Endothelial cell (in vitro differentiated cells): Measurements from ENCODE around the gene COQ8A. TPM values are rescaled to one million over a fixed set of nuclear protein-coding genes. Genes with fewer than 3 reads are reported as not detected.

ENCODE experiments used
- DNase-seq: peaks from one replicate; pipeline ENCODE4 v3.0.0; 2021; ENCODE audit warnings: low spot score
- H3K27ac Mint-ChIP-seq: one replicate; pipeline ENCODE4 v1.8.0; 2021; ENCODE audit warnings: mixed read lengths, inconsistent platforms; ENCODE audit not compliant: unreplicated experiment
- H3K27me3 Mint-ChIP-seq: one replicate; pipeline ENCODE4 v1.8.0; 2021; ENCODE audit warnings: mild to moderate bottlenecking, moderate library complexity, mixed read lengths, inconsistent platforms; ENCODE audit not compliant: unreplicated experiment
- H3K36me3 Mint-ChIP-seq: one replicate; pipeline ENCODE4 v1.8.0; 2021; ENCODE audit warnings: mild to moderate bottlenecking, low read depth, mixed read lengths, inconsistent platforms; ENCODE audit not compliant: unreplicated experiment
- H3K4me1 Mint-ChIP-seq: one replicate; pipeline ENCODE4 v1.8.0; 2021; ENCODE audit warnings: mild to moderate bottlenecking, mixed read lengths, inconsistent platforms; ENCODE audit not compliant: unreplicated experiment
- H3K4me3 Mint-ChIP-seq: one replicate; pipeline ENCODE4 v1.8.0; 2021; ENCODE audit warnings: mild to moderate bottlenecking, mixed read lengths, inconsistent platforms; ENCODE audit not compliant: unreplicated experiment
- H3K9me3 Mint-ChIP-seq: one replicate; pipeline ENCODE4 v1.8.0; 2021; ENCODE audit warnings: mixed read lengths, inconsistent platforms; ENCODE audit not compliant: unreplicated experiment
- total RNA-seq: library from RNA; stranded (reverse); fragmentation: NEBNext Ultra II Directional; extraction: Animal tissue kit (Norgen Biotek cat#: 25700); gene quantifications from one replicate; pipeline ENCODE4 v1.2.1, GENCODE V29; 2021; ENCODE audit not compliant: unreplicated experiment
- TF ChIP-seq, protein P1 (sequence below): fragments of 200-600 bp; sonication (generic); IDR thresholded peaks from one replicate; pipeline ENCODE4 v1.5.0; 2021; ENCODE audit warnings: antibody characterized with exemption; ENCODE audit not compliant: unreplicated experiment

Gene COQ8A
- total RNA-seq, 1 donor from 2014 or later: 22.7 TPM

DNA sequence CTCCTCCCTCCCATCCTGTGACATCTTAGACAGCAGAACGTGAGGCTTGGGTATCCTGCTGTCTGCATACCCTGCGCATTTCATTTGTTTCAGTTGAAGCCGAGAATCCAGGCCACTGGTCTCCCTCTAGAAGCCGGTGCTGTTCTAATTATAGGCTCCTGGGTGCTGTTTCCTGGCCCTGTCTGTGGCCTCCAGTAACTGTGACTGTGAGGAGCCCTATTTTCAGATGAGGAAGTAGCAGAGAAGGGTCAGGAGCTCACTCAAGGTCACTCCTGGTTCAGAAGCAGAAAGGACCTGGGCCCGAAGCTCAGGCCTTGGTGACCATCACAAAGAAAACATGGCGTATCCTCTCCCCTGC is 24.0 kb downstream of the COQ8A start:
- Mint-ChIP-seq H3K9me3 (no peaks in the 10 kb centered on the region), H3K27ac (peak overlapping the region; percentile 64), H3K4me3 (peak overlapping the region; percentile 65), H3K4me1 (peaks cover 2% of the 10 kb centered on the region), H3K27me3 (peaks cover 2% of the 10 kb centered on the region), H3K36me3 (peaks cover 7% of the 10 kb centered on the region)
- DNase-seq: no peak
- TF ChIP-seq, protein P1, sequence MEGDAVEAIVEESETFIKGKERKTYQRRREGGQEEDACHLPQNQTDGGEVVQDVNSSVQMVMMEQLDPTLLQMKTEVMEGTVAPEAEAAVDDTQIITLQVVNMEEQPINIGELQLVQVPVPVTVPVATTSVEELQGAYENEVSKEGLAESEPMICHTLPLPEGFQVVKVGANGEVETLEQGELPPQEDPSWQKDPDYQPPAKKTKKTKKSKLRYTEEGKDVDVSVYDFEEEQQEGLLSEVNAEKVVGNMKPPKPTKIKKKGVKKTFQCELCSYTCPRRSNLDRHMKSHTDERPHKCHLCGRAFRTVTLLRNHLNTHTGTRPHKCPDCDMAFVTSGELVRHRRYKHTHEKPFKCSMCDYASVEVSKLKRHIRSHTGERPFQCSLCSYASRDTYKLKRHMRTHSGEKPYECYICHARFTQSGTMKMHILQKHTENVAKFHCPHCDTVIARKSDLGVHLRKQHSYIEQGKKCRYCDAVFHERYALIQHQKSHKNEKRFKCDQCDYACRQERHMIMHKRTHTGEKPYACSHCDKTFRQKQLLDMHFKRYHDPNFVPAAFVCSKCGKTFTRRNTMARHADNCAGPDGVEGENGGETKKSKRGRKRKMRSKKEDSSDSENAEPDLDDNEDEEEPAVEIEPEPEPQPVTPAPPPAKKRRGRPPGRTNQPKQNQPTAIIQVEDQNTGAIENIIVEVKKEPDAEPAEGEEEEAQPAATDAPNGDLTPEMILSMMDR: no peak

DNA sequence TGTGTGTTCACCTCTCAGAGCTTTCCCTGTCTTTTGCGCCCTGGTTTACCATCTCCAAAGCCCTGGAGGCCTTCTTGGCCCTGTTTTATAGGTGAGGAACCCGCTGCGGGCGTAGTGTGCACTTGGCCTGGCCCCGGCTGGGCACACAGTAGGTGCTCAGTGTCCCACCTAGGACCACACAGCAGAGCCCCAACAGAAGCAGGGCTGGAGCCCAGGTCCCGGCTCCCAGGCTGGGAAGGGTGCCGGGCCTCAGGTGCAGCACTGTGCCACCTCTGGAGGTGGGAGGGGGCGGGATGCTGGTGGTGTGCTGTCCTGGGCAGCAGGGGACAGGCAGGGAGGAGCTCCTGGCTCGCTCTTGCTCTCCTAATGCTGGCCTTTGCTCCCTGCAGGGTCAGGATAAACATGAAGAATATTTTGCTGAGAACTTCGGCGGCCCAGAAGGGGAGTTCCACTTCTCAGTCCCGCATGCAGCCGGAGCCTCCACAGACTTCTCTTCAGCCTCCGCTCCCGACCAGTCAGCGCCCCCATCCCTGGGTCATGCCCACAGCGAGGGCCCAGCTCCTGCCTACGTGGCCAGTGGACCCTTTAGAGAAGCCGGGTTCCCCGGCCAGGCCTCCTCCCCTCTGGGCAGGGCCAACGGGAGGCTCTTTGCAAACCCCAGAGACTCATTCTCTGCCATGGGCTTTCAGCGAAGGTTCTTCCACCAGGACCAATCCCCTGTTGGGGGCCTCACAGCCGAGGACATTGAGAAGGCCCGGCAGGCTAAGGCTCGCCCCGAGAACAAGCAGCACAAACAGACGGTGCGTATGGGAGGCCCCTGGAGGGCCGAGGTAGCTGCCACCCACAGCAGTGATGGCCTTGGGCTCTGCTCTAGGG is 24.8 kb downstream of the COQ8A start:
- H3K4me1 Mint-ChIP-seq: peaks cover 2% of the 10 kb centered on the region
- DNase-seq: no peak
- TF ChIP-seq, protein P1: no peak
- no peak overlapping the region for H3K4me3 Mint-ChIP-seq
- peaks cover 7% of the 10 kb centered on the region for H3K36me3 Mint-ChIP-seq
- peaks cover under 1% of the 10 kb centered on the region for H3K27me3 Mint-ChIP-seq
- H3K9me3 Mint-ChIP-seq: no peaks in the 10 kb centered on the region
- H3K27ac Mint-ChIP-seq: no peak overlapping the region

DNA sequence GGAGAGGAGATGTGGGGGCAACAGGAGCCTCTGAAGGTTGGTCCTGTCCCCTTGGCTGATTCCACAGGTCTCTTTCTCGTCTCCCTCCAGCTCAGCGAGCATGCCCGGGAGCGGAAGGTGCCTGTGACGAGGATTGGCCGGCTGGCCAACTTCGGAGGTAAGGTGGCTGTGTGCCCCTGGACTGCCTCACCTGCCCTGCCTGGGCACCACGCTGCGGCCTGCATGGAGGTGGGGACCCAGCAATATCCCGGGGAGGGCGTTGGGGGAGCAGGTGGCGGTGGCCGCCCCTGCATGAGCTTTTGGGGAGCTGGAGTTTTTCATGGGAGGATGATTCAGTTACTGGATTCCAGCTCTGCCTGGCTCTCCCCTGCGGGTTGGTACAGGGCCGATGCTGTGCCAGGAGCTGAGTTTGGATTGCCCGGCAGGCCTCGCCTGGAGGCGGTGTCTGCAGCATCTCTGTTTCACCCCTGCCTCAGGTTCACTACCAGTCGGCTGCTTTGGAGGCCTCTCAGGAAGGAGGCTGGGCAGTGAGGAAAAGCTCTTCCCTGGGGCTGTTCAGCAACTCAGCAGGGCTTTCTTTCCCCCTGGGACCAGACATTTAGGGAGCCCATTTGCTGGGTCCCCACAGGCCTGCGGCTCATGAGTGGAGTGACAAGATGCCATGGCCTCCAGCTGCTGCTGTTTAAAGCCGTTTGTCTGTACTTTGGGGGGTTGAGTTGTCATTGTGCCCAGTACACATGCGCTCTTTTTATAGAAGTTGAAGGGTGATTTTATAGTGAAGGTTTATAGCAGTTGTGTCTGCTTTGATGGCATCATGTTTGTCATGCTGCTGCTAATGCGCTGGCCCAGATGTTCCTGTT is 25.7 kb downstream of the COQ8A start:
- no peak overlapping the region for H3K27ac Mint-ChIP-seq
- no peak overlapping the region for H3K4me3 Mint-ChIP-seq
- peaks cover 2% of the 10 kb centered on the region for H3K4me1 Mint-ChIP-seq
- H3K36me3 Mint-ChIP-seq: peaks cover 7% of the 10 kb centered on the region
- TF ChIP-seq, protein P1: no peak
- H3K9me3 Mint-ChIP-seq: no peaks in the 10 kb centered on the region
- no peaks in the 10 kb centered on the region for H3K27me3 Mint-ChIP-seq
- DNase-seq: no peak

DNA sequence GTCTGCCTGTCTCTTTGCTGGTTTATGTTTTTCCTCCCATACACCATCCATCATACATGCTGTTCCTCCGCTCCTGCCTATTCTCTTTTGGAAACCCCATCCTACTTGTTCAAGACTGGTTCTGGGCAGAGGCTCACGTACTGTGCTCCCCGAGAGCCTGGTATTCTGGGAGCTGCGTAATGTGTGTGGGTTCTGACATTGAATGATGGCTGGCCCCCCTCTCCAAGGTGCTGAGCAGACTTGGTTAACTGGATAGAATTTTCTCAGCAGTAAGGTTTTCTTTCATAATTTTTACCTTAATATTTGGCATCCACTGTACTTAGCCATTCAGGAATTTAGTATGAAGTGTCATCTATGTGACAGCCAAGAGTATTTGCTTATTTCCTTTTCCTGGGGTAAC is 26.6 kb downstream of the COQ8A start:
- Mint-ChIP-seq H3K36me3 (peaks cover 9% of the 10 kb centered on the region), H3K9me3 (no peaks in the 10 kb centered on the region), H3K27me3 (no peaks in the 10 kb centered on the region), H3K4me3 (no peak overlapping the region), H3K27ac (no peak overlapping the region), H3K4me1 (peaks cover 2% of the 10 kb centered on the region)
- TF ChIP-seq, protein P1: no peak
- DNase-seq: no peak
